Stimulated activated CD4-positive, alpha-beta T cell treated with anti-CD3 and anti-CD28 coated beads, Interleukin-15, amount 100 ng/mL, for 1 hour (primary cell): ENCODE data around the gene HOXA9.

Experiments used
- DNase-seq, 2 donors: peaks; one replicate each; pipeline ENCODE4 v3.0.0-alpha.2; 2020; ENCODE audit warnings: low read depth in 1 of 2, low spot score in 1 of 2

HOXA9 gene

GRCh38 chr7:27165996-27166530, 726 bp upstream of the HOXA9 start:
- DNase-seq, result no peak

- no peak for DNase-seq
These were observed 809 bp downstream of the HOXA9 start for GRCh38 chr7:27164367-27165088.

GRCh38 chr7:27164045-27164366, 1.3 kb downstream of the HOXA9 start:
- no peak for DNase-seq

- DNase-seq, result no peak
These were observed 1.9 kb downstream of the HOXA9 start for GRCh38 chr7:27163288-27164044.

- DNase-seq, result no peak
These were observed 2.6 kb downstream of the HOXA9 start for GRCh38 chr7:27162561-27163287.

- no peak for DNase-seq
These were observed 3.4 kb downstream of the HOXA9 start for GRCh38 chr7:27161721-27162560.

GRCh38 chr7:27161214-27161720, 4.1 kb downstream of the HOXA9 start:
- DNase-seq, result no peak

GRCh38 chr7:27160546-27161213, 4.7 kb downstream of the HOXA9 start:
- peak; percentile 67 to 83 for DNase-seq

GRCh38 chr7:27160145-27160545, 5.2 kb downstream of the HOXA9 start:
- no peak for DNase-seq

GRCh38 chr7:27159266-27160144, 5.8 kb downstream of the HOXA9 start:
- no peak for DNase-seq

- no peak for DNase-seq
These were observed 6.7 kb downstream of the HOXA9 start for GRCh38 chr7:27158436-27159265.

- no peak for DNase-seq
These were observed 7.5 kb downstream of the HOXA9 start for GRCh38 chr7:27157702-27158431.

GRCh38 chr7:27156916-27157701, 8.2 kb downstream of the HOXA9 start:
- no peak for DNase-seq

GRCh38 chr7:27156508-27156898, 8.8 kb downstream of the HOXA9 start, which contains the start of gene HOXA7:
Gene HOXA7, minus strand, starts transcription at chr7:27156675. Its CDS starts 130 bp downstream, at chr7:27156545.
- DNase-seq, result no peak

- no peak for DNase-seq
These were observed 9.4 kb downstream of the HOXA9 start for GRCh38 chr7:27155816-27156507.
